Measurements from ENCODE around the gene CPA3.

CPA3 gene

GRCh38 chr3:148865049-148865448, at the start of gene CPA3:
TSS of gene CPA3 (plus strand) at chr3:148865296. CDS start at chr3:148865308, 12 bp downstream.
- no peak for DNase-seq

GRCh38 chr3:148815316-148816110, 49.6 kb upstream of the CPA3 start:
- DNase-seq: no peak

- no peak for DNase-seq
Measured at GRCh38 chr3:148816427-148816826, 48.7 kb upstream of the CPA3 start.

- DNase-seq: no peak
Measured at GRCh38 chr3:148816981-148817525, 48.0 kb upstream of the CPA3 start.

- DNase-seq: no peak
Measured at GRCh38 chr3:148820361-148821245, 44.5 kb upstream of the CPA3 start.

- no peak for DNase-seq
Measured at GRCh38 chr3:148823026-148823425, 42.1 kb upstream of the CPA3 start.

- no peak for DNase-seq
Measured at GRCh38 chr3:148825476-148825875, 39.6 kb upstream of the CPA3 start.

GRCh38 chr3:148827585-148827984, 37.5 kb upstream of the CPA3 start, which contains the start of gene CPB1:
TSS of gene CPB1 (plus strand) at chr3:148827811. CDS start at chr3:148827824, 13 bp downstream.
- DNase-seq: no peak

- DNase-seq: no peak
Measured at GRCh38 chr3:148828136-148828690, 36.9 kb upstream of the CPA3 start.

- no peak for DNase-seq
Measured at GRCh38 chr3:148829926-148830325, 35.2 kb upstream of the CPA3 start.

- no peak for DNase-seq
Measured at GRCh38 chr3:148833223-148833622, 31.9 kb upstream of the CPA3 start.

- no peak for DNase-seq
Measured at GRCh38 chr3:148839805-148840204, 25.3 kb upstream of the CPA3 start.

- no peak for DNase-seq
Measured at GRCh38 chr3:148840451-148840850, 24.6 kb upstream of the CPA3 start.

- DNase-seq: no peak
Measured at GRCh38 chr3:148845756-148846395, 19.2 kb upstream of the CPA3 start.

- DNase-seq: no peak
Measured at GRCh38 chr3:148847351-148847750, 17.7 kb upstream of the CPA3 start.

GRCh38 chr3:148848410-148848809, 16.7 kb upstream of the CPA3 start:
- DNase-seq: no peak

GRCh38 chr3:148852271-148852992, 12.7 kb upstream of the CPA3 start:
- no peak for DNase-seq

- DNase-seq: no peak
Measured at GRCh38 chr3:148853076-148853475, 12.0 kb upstream of the CPA3 start.

GRCh38 chr3:148854061-148854460, 11.0 kb upstream of the CPA3 start:
- DNase-seq: no peak

GRCh38 chr3:148856384-148856783, 8.7 kb upstream of the CPA3 start:
- DNase-seq: no peak

GRCh38 chr3:148857316-148857715, 7.8 kb upstream of the CPA3 start:
- no peak for DNase-seq

- DNase-seq: no peak
Measured at GRCh38 chr3:148861277-148861869, 3.7 kb upstream of the CPA3 start.

Data from cortex of kidney (tissue), 1 donor.